Jurkat, Clone E6-1 (cell line): Measurements from ENCODE around the gene COQ9.
"Not testable (repeated sequence)": the region's sequence is repeated elsewhere in the genome, so short reads cannot be mapped to it uniquely, and the experiment has no call there.

Source experiments
- DNase-seq: peaks from one replicate; pipeline ENCODE4 v3.0.0-alpha.2; 2011; ENCODE audit warnings: low read depth, low spot score
- H3K4me3 ChIP-seq: 2 replicates; pipeline ENCODE4 v1.5.1; 2011; ENCODE audit warnings: mild to moderate bottlenecking, low read length, control low read depth, moderate library complexity

The COQ9 gene

DNA sequence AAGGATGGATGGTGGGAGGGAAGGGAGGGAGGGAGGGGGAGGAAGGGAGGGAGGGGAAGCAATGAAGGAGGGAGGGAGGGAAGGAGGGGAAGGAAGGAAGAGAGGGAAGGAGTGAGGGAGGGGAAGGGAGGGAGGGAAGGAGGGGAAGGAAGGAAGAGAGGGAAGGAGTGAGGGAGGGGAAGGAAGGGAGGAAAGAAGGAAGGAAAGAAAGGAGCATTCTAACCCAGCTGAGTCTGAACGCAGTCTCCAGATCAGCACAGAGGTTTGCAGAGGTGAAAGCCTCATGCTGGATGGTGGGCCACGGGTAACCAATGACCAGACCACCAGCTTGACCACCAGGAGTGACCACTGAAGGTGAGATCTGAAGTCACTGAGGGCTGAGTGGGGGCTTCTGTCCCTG, 24.1 kb upstream of the COQ9 start:
- no peak overlapping the region for H3K4me3 ChIP-seq
- no peak for DNase-seq

DNA sequence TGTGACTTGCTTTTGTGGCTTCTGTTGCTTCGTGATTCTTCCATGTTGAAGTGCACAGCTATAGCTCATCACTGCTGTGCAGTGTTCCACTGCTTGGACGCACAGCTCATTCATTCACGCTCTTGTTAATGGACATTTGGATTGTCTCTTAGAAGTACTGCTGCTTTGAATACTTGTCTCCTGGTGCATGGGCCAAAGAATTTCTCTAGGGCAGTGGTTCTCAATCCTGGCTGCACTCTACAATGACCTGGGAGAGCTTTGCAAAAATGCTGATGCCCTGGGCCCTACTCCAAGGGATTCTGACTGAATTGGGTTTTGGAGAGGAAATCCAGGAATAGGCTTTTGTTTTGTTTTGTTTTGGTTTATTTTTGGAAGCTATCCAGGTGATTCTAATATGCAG, 22.7 kb upstream of the COQ9 start:
- H3K4me3 ChIP-seq: no peak overlapping the region
- no peak for DNase-seq

GRCh38 chr16:57426356-57426755, 20.9 kb upstream of the COQ9 start:
- H3K4me3 ChIP-seq: no peak overlapping the region
- DNase-seq: no peak

DNA sequence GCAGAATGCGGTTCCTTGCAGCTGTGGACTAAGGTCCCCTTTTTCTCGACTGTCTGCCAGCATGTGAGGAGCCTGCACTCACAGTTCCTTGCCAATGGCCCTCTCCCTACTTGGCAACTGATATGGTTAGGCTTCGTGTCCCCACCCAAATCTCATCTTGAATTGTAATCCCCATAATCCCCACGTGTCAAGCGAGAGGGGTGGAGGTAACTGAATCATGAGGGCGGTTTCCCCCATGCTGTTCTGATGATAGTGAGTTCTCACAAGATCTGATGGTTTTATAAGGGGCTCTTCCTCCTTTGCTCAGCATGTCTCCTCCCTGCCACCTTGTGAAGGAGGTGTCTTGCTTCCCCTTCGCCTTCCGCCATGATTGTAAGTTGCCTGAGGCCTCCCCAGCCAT, 20.0 kb upstream of the COQ9 start:
- H3K4me3 ChIP-seq: no peak overlapping the region
- DNase-seq: no peak

DNA sequence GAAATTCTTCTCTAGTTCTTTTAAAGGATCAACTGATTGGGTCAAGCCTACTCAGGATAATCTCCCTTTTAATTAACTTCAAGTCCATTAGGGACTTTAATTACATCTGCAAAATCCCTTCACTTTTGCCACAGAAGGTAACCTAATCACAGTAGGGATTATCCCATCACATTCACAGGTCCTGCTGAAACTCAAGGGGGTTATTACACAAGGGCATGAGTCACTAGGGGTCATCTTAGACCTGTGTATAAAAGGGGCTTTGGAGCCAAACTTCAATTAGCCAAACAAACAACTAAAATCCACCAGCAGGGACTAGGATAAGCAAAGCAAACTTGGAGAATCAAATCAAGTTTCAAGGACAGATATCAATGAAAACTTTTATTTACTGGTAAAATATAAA, 19.5 kb upstream of the COQ9 start:
- no peak for DNase-seq
- no peak overlapping the region for H3K4me3 ChIP-seq

DNA sequence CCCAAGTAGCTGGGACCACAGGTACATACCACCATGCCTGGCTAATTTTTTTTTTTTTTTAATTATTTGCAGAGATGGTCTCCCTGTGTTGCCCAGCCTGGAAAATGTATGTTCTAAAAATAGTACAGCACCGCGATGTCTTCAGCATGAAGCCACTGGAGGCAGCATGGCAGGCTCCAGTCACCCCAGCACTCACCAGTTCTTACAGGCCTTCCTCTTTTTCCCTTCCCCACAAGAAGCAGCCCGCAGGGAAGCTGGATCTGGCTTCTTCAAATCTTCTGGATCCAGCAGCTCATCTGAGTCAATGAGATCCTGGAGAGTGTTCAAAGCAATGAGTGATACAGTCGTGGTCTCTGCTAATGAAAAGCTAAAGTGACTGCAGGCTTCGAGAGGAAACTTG, 16.3 kb upstream of the COQ9 start:
- no peak for DNase-seq
- H3K4me3 ChIP-seq: no peak overlapping the region

DNA sequence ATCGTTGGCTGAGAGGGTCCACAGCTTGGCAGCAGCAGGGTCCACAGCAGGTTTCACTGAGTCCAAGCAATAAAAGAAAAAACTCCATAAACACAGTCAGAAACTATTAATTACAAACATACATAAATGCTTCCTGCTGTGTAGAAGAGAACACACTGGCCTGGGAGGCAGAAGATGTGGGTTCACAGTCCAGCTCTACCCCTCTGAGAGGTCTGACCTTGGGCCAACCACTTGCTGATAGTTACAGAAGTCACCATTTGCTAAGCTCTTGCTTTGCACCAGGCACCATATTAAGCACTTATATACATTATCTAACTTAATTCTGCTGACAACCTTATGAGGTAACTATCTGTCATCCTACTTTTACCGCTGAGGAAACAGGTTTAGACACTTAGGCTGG, 14.8 kb upstream of the COQ9 start:
- H3K4me3 ChIP-seq: no peak overlapping the region
- no peak for DNase-seq

DNA sequence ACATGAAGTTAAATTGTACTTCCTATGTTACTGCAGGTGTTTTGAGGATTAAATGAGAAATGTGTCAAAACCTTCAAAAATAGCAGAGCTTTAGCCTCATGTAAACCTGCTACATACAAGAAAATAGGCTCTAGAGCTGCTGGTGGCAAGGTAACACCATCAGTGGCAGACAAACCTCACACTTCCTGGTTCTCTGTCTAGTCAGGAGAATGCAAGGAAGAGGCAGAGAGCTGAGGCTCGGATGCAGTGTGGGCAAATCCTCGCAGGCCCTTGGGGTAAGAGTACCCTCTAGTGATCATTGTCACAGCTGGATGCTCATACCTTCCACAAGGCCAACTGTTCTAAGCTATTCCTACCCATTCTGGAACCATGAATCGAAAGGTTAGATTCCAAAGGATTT, 14.3 kb upstream of the COQ9 start:
- no peak overlapping the region for H3K4me3 ChIP-seq
- no peak for DNase-seq

DNA sequence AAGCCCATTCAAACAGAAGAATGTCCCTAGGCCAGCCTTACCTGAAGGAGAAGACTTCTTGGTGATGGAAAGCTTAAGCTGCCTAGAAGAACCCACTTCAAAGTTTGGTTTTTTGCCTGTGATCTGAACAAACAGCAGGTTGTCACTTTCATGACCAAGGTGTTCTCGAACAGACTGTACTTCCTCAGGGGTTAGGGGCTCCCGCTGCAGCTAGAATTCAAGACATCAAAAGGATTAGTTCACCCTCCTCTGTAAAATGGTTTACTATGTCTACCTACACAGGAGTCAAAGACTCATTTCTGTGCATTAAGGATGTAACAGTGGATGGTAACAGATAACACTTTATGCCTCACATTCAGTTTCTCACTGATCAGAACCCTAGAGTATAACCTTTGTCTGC, 13.3 kb upstream of the COQ9 start:
- DNase-seq: no peak
- H3K4me3 ChIP-seq: no peak overlapping the region

GRCh38 chr16:57435838-57436237, 11.4 kb upstream of the COQ9 start:
- H3K4me3 ChIP-seq: no peak overlapping the region
- DNase-seq: no peak

- not testable (repeated sequence) for DNase-seq, H3K4me3 ChIP-seq
Measured at GRCh38 chr16:57439947-57440346, 7.3 kb upstream of the COQ9 start.

DNA sequence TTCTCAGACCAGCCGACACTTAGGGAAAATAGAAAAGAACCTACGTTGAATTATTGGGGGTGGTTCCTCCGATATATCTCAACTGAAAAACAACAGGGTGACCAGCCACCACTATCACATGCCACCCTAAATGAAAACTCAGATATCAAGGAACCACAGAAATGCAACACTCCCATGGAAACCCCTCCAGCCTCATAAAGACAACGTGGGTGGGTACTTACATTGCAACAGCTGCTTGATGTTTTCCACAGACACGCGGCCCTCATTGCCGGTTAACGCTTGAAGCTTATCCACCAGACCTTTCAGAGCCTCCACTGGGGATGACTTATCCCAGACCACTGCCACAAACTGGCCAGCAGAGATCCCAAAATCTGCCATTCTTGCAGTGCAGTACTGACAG, 6.7 kb upstream of the COQ9 start:
- not testable (repeated sequence) for DNase-seq, H3K4me3 ChIP-seq

GRCh38 chr16:57444711-57445110, 2.6 kb upstream of the COQ9 start:
- DNase-seq: no peak
- H3K4me3 ChIP-seq: no peak overlapping the region

GRCh38 chr16:57445510-57445909, 1.8 kb upstream of the COQ9 start:
- no peak for DNase-seq
- H3K4me3 ChIP-seq: no peak overlapping the region

DNA sequence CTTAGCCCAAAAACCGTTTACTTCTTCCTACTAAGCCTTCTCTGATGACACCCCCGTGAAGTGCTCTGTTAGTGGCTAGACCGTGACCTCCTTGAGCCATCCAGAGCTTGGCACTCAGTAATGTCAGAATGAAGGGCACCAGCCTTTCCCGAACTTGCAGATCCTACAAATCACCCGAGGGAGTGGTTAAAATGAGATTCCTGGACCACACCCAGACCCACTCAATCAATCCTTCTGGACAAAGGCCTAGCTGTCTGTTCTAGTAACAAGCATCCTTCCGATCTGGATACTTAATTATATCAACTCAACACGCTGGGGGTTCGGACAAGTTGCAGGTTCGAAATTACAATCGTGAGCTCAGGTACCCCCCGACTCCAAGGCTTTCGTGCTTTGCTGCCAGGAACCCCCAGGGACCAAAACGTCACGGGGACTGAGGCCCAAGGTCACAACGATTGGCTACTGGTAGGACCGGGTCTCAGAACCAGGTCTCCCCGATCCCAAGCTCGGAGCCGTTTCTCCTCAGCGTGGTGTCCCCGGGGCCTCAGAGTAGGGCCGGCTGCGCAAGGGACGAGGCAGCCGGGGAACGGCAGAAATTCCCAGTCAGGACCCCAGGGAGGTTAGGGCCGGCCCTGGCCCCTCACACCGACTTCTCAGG, 621 bp upstream of the COQ9 start:
- H3K4me3 ChIP-seq: peak overlapping the region; percentile 96
- no peak for DNase-seq

DNA sequence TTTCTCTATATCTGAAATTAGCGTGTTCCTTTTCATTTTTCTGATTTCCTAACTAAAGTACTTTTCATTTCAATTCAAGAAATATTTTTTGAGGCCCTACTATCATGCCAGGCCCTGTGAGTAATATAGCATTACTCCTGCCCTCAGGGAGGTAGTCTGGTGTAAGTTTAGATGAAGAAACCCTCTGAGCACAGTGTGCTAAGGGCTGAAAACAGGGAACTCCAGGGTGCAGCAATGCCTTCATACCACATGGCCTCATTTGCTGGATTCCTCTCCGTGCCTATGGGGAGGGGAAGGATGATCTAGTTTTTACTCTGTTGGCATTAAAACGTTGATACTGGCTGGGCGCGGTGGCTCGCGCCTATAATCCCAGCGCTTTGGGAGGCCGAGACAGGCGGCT, 4.7 kb downstream of the COQ9 start:
- no peak overlapping the region for H3K4me3 ChIP-seq
- DNase-seq: no peak

GRCh38 chr16:57462209-57462977, 15.1 kb downstream of the COQ9 start, which contains the start of gene POLR2C:
POLR2C (plus strand) TSS chr16:57462679; CDS start chr16:57462725, 46 bp downstream.
- peak; percentile 79 for DNase-seq
- peak within 1 kb of the TSS; percentile 88 for H3K4me3 ChIP-seq

- no peak for DNase-seq
Measured at GRCh38 chr16:57462978-57463362, 15.7 kb downstream of the COQ9 start.

DNA sequence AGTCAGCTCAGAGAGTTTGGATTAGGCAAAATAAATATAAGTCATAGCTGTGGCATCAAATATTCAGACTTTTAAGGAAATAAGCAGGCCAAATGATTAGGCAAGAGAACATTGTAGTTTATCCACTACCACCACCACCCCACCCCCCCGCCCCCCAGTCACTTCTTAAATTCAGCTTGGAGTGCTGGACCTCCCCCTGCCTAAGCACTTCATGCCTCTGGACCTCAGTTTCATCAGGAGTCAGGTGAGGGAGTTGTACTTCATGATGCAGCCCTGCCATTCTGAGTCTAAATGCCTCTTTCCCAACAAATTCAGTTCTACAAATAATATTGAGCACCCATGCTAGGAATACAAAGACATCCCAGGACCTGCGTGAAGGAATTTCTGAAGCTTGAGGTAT, 17.2 kb downstream of the COQ9 start:
- no peak overlapping the region for H3K4me3 ChIP-seq
- no peak for DNase-seq

More at GRCh38 chr16:57462978-57463362, 15.7 kb downstream of the COQ9 start:
- peak overlapping the region; percentile 88 for H3K4me3 ChIP-seq

GRCh38 chr16:57468346-57468745, 21.1 kb downstream of the COQ9 start:
- H3K4me3 ChIP-seq: no peak overlapping the region
- DNase-seq: no peak

DNA sequence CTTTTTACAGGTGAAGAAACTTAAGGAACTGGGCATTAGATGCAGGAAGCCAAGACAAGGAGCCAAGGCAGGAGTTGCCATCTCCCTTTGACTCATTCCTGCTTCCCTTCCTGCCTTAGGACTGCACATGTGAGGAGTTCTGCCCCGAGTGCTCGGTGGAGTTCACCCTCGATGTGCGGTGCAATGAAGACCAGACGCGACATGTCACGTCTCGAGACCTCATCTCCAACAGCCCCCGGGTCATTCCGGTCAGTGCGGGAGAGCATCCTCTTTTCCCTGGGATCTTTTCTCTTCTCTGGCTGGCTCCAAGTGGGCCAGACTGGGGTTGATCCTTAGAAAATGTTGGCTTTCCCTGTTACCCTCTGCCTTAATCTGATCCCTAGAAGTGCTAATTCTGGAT, 21.8 kb downstream of the COQ9 start:
- DNase-seq: no peak
- H3K4me3 ChIP-seq: no peak overlapping the region
